Measurements from ENCODE around the gene TRPM3.

Gene TRPM3

DNA sequence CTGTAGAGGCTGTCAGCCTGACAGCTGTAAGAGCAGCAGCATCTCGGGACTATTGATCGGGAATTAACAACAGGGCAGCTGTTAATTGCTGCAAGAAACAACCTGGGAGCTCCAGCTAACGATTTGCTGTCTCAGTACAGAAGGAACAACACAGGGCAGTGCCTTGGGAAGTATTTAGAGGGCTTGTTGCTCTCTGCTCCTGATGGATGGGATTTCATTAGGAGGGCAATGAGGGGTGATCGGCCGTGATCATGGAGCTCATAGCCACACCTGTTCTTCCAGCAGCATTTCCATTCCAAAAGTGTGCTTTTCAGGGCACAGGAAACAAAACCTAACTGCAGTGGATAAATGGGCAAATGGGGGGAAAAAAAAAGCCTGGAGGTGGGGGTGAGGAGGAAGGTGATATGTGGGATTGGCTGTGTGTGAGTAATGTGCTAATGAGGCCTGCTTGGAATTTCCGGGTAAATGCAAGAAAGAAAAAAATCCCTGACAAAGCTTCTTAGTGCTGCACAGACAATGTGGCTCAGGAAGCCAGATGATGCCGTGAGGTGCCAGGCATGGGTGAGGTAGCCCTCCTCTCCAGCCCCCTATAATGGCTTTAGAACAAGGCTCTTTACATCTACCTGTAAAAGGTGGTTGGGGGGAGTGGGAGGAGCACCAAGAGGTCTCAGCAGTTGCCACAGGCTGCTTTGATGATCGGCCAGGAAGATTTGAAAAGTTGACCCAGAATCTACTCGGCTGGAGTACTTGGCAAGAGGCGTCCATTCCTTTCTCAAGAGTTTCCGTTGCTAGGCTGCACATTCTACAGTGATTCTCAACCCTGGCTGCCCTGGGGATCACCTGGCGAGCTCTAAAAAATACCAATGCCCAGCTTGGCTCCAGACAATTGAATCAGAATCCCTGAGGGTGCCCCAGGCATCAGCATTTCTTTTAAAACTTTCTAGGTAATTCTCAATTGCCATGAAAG is 567.4 kb downstream of the TRPM3 start:
- DNase-seq (ENCODE audit: low spot score) = peak; percentile 83

DNA sequence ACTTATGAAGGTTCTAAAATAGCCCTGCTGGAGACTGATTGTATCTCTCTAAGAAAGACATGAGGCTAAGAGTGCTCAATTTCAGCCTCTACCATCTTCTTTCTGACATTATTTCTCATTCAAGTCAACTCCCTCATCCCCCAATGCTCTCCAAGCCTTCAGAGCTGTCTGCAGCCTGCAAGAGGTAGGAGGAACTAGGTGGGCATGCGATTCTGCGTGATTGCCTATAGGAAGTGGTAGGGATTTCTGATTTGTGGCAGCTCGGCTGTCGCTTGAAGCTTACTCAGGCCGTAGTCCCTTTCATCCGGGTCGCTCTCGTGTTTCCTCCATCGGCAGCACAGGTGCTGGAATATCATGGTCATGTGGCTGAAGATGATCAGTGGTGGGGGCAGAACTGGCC is 568.9 kb downstream of the TRPM3 start:
- no peak for DNase-seq (ENCODE audit: low spot score)

DNA sequence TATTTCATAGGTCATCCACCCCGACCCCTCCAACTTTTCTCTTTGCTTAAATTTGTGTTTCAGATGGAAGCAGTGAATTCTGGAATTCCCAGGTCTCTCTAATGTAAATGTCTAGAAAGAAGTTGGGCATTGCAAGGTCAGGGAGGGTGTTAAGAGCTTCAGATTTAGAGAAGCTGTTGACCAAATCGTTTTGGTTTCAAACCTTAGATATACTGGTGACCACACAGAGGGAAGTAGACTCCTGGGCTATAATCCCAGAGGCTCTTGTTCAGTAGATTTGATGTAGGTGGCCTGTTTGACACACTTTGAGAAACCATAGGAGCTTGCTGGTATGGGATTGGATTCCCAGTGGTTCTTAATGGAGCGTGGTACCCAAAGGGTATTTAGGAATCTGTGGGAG is 569.6 kb downstream of the TRPM3 start:
- no peak for DNase-seq (ENCODE audit: low spot score)

DNA sequence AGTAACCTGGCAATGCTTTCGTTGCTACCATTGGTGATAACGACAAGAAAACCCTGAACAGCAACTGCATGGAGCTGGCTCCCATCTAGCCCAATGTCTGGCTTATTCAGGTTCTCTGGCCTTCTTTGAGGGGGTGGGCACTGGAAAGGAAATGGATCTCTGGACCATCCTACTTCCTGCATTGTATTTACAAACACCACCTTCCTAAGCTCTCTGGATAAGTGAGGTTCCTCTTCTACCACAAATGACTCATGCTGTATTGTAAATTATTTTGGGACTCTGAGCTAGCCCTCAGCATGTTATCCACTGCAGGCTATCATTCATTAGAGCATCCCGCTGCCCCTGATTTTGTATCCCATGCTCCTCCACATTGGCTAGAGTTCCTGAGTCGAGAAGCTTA is 570.0 kb downstream of the TRPM3 start:
- no peak for DNase-seq (ENCODE audit: low spot score)

DNA sequence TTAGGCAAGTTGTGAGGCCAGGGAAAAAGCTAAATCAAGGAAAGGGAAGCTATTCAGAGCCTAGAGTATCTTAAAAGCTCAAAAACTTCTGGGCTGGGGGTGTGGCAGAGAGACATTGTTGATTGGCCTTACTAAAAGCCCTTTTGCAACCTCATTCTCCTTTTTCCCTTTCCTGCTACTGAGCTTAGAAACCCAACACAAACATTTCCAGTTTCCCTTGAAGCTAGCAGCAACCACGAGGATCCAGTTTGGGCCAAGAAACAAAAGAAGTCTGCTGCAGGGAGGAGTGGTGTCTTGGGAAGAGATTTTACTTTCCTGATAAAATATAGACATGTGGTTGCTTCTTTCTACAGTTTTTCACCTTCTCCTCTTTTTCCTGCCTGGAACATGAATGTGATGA is 571.5 kb downstream of the TRPM3 start:
- DNase-seq (ENCODE audit: low spot score) = no peak

DNA sequence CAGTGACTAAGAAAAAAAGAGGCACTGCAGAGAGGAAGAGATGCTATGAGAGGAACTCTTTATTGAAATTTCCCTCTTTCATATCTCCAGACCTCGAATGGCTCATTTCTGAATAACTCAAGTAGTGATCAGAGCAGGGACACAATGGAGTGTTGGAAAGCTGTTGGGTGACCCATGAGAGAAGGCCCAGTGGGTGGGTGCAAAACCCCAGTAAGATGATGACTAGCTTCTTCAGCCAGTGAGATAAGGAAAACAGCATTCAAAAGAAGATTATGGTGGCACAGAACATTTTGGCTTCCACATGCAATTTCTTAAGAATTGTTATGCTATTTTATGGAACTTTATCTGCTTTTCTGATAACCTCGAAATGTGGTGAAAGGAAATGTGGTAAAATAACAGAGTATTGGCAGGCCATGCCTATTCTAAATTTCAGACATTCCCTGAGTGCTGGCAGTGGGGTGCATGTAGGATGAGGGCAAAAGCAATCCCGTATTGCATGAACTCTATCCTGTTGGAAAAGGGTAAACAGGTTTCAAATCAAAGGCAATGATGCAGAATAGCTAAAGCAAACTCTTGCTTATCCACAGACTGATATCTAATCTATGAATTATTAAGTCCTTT is 579.0 kb downstream of the TRPM3 start:
- DNase-seq (ENCODE audit: low spot score) = no peak

DNA sequence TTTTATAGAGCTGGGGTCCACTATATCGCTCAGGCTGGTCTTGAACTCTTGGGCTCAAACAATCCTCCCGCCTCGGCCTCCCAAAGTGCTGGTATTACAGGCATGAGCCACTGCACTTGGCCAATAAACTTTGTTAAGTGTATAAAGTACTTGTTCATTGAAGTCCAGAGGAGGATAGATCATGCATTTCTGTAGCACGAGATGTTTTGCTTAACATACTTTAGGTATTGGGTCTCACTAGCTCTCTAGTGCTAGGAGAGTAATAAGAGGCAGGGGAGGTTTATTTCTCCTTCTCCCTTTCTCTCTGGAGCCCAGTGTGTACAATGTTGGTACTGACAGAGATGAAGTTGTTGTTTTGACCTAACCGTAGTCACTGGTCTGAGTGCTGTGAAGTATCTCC is 581.4 kb downstream of the TRPM3 start:
- no peak for DNase-seq (ENCODE audit: low spot score)

DNA sequence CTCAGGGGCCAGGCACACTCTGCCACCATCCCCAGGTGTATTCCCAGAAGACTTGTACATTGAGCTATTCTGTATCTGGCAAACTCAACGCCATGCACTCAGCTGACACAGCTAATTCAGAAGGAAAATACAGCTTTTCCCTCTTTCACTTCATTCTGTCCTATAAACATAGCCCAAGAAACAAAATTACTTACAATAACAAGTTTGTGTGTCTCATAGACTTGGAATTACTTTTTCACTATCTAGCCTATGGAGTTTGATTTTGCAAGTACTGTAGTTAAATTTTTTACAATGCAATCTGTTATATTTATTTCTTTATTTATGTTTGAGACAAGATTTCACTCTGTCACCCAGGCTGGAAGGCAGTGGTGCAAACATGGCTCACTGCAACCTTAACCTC is 581.9 kb downstream of the TRPM3 start:
- no peak for DNase-seq (ENCODE audit: low spot score)

DNA sequence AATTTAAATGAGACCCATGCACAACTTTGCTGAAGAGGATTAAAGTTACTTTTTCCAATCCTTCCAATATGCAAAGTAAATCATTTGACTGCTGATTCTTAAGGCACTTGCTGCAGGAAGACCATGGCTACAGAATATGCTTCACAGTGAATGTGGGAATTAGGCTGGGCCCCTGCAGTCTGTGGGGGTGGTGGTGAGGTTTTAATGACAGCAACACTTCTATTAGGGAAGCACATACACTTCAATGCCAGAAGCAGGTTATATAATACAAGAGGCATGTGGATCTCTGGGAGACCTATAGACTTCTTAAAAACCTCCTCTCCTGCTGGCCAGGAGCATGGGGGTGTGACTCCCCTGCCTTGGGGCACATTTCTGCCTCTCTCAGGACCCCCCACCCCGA is 582.4 kb downstream of the TRPM3 start:
- DNase-seq (ENCODE audit: low spot score) = no peak

DNA sequence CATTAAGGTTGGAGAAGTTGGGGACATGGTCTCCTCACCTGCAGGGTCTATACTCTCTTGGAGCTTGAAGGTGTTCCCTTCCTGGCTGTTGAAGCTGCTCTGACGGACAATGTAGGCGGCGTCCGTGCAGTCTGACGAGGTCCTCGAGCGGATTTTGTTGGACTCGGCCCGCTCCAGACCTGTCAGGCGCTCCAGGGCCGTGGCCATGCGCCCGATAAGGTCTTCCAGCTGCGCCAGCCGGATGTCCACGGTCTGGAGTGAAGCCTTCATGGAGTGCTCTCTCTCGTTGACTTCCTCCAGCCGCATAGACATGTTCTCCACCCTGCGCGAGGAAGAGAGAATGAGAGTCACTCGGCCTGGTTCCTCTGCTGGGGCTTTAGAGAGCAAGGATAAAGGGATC is 584.3 kb downstream of the TRPM3 start:
- no peak for DNase-seq (ENCODE audit: low spot score)

DNA sequence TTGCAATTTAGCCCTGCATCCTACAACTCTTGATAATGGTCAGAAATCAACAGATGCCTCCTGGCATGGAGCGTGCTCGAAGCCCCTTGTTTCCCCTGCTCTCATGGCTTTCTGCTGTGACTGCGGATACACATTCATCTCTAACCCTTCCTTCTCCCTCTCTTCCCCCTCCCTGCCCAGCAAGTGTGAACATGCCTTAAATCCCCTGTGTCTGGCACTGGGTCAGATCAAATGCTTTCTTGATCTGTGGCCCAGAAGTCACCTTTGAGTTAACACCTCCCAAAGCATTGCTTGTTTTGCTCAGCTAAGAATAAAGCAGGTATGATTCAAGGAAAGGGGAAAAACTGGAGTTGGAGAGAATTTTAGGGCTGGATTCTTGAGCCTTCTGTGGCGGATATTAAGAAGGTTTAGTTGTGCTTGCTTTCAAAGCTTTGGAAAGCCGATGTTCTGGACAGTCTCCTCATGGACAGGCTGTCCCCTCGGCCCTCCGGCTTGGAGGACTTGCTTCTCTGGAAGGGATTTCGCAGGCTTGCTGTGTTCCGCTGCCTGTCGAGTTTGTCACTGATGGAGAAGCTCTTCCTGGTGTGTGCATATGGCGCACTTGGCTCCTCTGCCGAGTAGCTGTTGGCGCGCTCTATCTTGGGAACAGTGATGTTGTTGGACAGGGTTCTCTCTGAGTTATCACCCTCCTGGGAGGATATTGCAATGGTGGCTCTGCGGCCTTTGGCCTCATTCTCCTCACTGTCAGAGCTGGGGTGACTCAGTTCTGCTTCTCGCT is 585.7 kb downstream of the TRPM3 start:
- DNase-seq (ENCODE audit: low spot score) = no peak

DNA sequence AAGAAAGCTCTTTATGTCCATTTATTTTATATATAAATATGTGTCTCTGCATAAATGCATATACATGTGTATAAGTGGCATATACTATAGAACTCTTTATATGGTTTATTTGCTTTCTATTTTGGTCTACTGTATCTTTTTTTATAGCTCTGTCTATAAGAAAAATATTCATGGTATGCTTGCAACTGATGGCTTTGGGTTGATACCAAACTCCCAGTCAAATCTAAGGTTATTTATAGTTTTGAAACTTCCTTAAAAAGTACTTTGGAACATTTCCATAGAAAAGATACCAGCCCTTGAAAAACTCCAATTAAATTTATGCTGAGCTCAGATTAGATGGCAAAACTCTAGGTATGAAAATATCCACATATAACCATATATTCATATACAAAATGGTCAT is 587.0 kb downstream of the TRPM3 start:
- DNase-seq (ENCODE audit: low spot score) = no peak

DNA sequence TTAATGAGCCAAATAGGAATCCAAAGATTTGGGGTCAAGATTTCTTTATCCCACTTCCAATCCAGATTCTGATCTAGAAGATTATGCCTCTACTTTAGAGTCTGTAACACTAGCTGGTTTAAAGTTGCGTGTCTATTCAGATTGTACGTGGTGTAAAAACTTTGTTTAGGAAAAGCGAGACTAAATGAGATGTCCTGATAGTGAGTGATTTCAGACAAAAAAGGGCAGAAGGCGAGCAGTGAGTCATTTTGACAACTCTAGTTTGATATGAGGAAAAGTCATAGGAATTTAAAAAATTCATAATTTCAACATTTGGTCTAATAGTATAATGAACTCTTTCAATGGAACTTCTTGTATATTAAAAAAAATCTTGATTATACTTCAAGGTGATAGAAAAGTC is 587.4 kb downstream of the TRPM3 start:
- no peak for DNase-seq (ENCODE audit: low spot score)

DNA sequence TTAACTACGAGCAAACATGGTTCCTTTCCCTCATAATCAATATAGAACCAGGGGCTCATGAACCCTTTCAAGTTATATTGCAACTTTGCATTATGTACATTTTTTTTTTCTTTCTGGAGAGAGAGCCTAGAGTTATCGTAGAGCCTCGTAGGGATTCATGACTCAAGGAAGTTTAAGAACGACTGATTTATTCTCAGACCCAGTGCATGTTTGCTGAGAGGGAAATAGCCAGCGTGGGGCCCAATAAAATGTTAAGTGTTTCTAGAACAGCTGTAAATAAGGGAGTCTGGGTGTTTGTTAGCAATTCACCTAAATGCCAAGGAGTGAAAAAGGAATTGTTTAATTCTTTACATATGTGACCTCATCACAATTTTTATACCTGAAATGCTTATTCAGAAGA is 587.9 kb downstream of the TRPM3 start:
- DNase-seq (ENCODE audit: low spot score) = no peak

DNA sequence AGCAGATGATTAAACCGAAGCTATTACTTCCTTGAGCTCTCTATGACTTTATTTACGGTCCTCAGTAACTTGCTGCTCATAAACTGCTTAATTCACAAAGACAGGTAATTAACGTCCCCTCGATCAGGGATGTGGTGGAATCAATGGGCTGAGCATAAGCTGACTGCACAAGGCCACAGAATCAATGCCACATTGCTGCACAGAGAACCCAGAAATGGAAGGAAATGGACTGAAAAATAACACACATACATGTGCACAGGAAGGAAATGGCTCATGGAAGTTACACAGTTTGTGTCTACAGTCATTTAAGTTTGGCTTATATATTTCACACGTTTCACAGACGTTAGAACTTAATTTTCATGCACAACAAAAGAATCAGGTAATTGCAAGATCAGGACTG is 588.7 kb downstream of the TRPM3 start:
- DNase-seq (ENCODE audit: low spot score) = no peak

DNA sequence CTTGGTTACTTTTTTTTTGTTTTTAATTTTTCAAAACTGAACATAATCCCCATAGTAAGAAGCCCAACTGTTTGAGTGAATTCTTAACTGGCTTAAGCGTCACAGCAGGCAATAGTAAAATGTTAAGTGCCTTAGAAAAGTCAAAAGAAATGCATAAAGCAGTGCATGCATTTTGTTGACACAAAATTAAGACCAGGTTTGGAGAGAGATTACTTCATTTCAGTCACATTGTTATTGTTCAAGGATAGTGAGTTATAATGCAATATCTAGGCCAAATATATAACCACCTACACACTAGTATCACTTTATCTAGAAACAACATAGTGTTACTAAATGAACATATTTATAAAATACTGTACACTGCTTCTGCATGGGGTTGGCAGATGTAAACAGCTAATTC is 590.1 kb downstream of the TRPM3 start:
- no peak for DNase-seq (ENCODE audit: low spot score)

DNA sequence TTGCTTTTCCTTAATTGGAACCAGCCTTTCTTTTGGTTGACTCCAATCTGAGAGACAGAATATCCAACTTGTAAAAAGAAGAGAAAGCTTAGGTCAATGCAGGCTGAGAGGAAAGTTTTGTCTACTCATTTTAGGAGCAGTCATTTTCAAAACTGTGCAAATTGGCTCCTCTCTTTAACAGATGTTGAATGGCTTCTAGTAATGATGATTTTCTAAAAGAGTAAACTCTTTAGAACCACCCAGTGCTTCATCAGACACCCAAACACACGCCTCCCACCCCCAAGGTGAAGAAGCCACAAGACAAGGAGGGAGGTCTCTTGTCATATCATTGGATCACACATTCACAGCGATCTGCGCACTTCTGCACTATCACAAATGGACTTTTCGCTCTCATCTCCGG is 590.7 kb downstream of the TRPM3 start:
- DNase-seq (ENCODE audit: low spot score) = no peak

DNA sequence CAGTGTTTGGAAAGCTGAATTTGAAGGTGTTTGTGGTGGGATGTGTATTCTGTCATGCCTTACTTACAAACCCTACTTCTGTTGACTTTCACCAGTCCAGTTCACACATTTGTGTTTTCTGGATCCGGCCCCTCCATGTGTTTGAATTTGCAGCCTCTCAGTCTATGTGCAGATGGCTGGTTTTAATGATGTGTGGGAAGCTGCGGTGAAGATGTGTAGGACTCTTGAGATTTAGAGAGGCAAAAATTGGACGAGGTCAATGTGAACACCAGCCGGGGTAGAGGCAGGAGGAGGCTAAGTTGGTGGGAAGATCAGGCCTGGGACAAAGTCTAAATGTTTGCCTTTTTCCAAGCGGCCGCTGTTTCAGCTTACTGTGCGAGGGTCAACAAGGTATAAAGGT is 591.6 kb downstream of the TRPM3 start:
- DNase-seq (ENCODE audit: low spot score) = no peak

DNA sequence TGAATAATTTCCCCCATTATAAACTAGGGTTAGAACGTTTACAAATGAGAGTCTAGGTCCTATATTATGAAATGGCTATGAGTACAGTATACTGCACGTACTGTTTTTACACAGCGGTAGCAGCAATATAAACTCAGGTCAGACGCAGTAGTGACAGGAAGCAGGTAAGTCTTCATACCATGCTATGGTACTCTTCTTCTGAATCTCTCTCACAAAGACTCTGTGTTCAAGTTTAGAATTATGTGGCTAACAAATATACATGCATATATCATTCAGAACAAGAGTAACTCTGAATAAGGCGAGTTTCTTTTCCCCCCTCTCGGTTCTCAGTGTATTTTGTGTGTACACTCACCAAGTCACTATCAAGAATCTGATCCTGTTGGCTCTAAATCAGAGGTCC is 592.0 kb downstream of the TRPM3 start:
- DNase-seq (ENCODE audit: low spot score) = no peak

DNA sequence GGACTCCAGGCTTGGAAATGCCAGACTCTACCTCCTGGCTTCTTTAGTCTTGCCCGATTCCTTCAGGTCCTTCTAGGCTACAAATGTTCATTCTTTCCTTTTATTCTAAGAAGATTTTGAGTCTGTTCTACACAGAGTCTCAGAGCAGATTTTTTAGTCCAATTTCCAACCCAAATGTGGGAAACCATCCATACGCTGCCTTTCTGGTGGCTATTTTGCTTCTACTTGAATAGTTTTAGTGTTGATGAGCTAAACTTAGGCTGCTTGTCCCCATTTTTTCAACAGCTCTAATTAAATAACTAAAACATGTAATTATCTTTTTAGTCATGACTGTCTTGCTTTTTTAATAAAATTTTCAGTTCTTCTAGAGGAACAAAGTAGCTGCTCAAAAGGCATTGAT is 594.5 kb downstream of the TRPM3 start:
- DNase-seq (ENCODE audit: low spot score) = no peak

DNA sequence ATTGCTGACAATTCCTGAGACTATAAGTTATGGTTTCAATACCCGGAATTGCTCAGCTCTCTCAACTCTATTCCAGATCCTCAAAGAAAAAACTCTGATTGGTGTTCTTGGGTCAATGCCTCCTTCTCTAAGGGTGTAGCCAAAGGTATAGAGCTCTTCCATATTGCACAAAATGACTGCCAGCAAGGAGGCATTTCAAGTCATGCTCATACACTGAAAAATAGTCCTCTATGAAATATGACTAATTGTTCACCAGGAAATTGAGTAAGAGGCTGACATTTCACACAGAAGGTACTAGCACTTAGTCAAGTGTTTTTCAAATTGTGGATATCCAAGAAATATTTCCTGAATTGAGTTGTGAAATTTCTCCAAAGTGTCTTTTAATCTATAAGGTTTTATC is 595.9 kb downstream of the TRPM3 start:
- peak; percentile 52 for DNase-seq (ENCODE audit: low spot score)

DNA sequence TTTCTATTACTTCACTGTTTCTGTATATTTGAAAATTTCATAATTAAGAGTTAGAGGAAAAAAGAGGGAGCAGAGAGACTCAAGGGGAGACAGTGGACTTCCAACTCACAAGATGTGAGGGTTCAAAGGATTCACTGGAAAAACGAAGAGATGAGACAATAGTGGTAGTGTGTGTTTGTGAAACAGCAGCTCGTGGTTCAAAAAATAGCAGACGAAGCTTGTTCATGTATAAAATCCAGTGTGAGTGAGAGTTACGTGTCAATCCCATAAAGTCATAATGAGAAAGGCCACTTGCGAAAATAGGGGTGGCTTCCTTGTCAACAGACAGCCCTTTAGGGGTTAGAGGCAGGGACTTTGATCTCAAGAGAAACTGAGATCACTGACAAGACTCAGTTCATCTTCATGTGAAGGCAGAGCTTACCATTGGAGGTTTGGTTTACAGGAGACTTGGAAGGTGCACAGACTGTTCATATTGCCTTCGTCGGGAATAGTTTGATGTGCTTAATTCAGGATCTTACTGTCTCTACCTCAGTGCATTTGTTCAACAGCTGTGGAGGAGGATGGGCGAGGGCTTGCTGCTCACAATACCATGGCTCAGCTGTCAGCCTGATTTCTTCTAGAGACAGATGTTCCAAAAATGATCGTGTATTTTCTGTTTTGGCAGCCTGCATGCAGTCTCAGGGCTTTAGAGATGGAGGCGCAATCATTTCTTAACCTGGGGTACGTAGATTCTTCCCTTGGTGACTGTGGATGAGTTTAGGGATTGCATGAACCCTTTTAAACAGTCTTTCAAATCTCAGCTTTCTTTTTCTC is 601.3 kb downstream of the TRPM3 start:
- DNase-seq (ENCODE audit: low spot score) = no peak
